GM21825 (cell line): ENCODE measurements around the gene HDAC9.
"Not testable (repeated sequence)": the region's sequence is repeated elsewhere in the genome, so short reads cannot be mapped to it uniquely, and the experiment has no call there.

ENCODE experiments used
- ATAC-seq: cut with Tn5 transposase; IDR thresholded peaks from one replicate; pipeline ENCODE4 v1.9.1; 2021; ENCODE audit warnings: mild to moderate bottlenecking, moderate library complexity; ENCODE audit not compliant: unreplicated experiment

HDAC9 gene

DNA sequence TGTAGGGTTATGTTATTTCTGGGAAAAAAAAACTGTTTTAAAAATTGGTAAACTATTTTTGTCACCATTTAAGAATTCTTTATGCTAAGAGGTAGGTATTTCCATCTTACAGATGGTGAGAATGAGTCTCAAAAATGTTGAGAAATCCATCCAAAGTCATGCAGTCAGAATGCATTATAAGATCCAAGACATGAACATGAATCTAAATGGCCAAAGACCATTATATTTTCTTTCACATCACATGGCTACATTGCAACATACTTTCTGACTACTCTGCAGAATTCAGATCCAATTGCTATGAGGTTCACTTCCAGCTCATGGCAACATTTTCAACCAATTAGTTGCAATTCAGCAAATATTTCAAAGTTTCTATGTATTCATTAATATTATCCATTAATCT, 440.7 kb downstream of the HDAC9 start:
- no peak for ATAC-seq

DNA sequence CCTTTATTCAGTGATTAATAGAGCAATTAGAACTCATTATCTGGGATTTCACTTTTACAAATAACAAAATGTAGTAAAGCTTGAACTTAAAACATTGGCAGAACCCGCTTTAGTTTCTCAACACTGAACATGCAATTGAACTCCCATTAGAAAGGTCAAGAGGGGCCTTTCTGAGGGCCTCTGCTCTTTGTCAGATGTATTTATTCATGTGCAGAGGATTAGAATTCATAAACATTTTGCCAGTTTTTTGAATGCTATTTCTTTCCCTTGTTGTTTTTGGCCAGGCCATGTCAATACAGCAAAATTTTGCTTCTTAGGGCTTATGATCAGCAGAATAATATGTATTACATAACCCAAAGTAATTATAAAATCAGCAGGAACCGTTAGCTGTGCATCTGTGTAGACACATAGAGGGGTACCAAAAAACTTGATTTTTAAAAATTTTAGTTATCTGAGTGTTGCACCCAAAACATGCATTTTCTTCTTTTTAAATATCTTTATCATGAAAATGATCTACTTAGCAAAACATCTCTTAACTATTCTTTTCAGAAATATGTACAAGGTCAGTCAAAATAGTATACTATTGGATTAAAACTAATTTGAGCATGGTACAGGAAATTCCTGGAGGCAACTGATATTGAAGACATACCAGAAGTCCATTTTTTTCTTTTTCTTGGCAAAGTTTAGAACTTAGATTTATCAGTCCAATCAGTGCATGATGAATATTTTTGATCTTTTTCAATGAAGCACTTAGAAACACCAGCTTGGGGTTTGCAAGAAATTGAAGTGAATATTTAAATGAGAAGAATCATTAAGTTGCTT, 444.4 kb downstream of the HDAC9 start:
- no peak for ATAC-seq

DNA sequence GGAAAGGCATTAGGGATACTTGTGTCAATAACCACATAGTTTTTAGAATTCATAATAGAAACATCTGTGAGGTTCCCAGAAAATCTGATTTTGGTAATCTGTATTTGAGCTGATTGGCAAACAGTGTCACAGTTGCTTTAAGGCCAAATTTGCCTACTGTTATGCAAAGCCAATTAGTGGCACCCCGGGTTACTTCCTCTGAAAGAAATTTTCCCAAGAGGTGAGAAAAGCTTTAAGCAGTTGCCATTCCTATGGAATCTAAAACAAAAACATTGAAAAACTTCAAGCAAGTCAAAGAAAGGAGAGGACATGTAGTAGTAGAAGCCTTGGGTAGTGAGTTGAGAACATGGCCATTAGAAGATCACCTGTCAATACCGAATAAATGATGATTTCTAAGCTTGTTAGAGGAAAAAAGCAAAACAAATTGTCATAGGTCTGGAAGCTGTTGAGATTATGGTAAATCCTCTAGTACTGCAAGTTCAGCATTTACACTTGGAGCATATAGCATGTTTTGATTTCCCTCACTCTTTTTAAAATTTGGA, 445.1 kb downstream of the HDAC9 start:
- no peak for ATAC-seq

- no peak for ATAC-seq
These were observed 445.7 kb downstream of the HDAC9 start for GRCh38 chr7:18941207-18941606.

GRCh38 chr7:18948521-18948920, 453.0 kb downstream of the HDAC9 start:
- ATAC-seq: no peak

DNA sequence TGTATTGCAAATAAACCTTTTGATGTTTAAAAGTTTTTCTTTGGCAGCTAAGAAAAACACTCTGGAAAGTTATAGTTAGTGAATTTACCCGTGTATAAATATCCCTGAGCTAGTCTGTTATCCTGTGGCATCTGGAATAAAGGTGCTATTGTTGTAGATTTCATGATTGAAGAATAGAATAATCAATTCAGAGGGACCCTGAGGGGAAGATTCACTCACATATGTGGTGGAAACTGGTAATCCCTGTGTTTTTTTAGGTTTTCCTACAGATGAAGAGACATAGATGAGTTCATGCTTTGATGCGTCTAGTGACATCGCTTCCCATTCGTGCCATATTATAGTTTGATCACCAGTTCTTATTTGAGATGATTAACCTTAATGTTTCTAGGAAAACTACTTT, 457.3 kb downstream of the HDAC9 start:
- ATAC-seq: no peak

DNA sequence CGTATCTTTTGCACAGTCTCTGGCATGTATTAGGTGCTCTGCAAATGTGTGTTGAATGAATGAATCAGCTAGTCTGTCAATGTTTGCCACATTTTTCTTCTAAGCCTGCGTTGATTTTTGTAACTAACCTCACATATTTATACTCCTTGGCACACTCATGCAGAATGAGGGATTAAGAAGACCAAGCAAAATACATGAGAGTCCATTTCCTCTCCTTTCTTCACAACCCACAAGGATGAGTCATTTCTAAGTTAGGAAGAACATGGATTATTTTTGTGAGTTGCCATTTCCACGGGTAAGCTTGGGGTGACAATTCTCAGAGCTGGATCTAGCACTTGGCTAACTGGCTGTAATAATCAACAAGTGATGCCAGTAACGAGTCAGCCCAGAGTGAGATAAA, 463.1 kb downstream of the HDAC9 start:
- no peak for ATAC-seq

DNA sequence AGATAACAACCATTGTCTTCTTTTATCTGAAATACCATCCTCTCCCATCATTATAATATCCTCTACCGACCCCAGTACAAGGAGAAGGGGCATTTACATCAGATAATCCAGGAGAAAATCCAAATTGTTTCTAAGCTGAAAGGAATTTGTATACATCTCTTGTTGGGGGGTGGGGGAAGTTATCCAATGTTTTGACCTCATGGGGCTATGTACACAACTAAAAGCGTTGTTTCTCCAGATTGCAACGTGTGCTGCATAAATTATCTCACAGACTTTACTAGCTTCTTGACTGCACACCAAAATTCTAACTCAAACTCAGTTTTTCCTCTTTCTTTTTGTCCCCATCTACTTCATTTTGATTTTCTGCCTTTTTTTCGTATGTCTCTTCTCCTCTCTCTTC, 465.2 kb downstream of the HDAC9 start:
- ATAC-seq: no peak

DNA sequence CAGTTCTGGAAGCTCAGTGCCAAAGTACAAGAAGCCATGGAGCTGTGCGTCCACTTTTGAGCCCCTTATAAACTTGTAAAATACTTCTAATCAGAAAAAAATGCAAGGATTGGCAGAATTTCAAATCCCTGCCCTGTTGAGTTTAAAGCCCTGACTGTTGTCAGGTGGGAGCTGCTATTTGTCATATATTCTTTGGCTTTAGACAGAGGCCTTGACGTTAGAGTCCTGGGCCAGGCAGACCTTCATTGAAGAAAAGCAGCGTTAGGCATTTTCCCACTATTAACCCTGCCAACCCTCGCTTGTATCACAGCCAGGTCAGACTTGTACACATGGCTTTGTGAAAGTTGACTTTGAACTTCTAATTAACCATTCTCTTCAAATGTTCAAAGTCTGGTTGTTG, 466.5 kb downstream of the HDAC9 start:
- no peak for ATAC-seq

GRCh38 chr7:18965657-18966056, 470.1 kb downstream of the HDAC9 start:
- ATAC-seq: no peak

GRCh38 chr7:18967755-18968154, 472.2 kb downstream of the HDAC9 start:
- not testable (repeated sequence) for ATAC-seq

- ATAC-seq: no peak
These were observed 476.3 kb downstream of the HDAC9 start for GRCh38 chr7:18971839-18972238.

GRCh38 chr7:18974803-18975202, 479.3 kb downstream of the HDAC9 start:
- ATAC-seq: no peak

DNA sequence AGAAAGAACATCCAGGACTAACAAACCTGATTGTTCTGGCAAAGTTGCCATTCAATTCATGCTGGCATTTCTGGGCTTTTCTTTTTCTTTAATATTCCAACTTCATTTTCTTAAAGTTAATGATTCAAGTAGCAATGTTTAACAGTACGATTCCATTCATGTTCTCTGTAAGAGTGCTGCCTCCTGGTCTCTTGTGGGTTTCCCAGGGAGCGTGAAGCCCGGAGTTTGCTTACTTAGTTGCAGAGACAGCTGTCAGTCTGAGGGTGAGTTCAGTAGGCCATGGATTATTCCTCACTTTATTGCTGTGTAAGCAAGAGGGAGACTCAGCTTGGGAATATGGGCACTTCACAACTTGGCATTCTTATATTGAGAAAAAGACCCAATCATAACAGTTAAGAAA, 479.7 kb downstream of the HDAC9 start:
- no peak for ATAC-seq

DNA sequence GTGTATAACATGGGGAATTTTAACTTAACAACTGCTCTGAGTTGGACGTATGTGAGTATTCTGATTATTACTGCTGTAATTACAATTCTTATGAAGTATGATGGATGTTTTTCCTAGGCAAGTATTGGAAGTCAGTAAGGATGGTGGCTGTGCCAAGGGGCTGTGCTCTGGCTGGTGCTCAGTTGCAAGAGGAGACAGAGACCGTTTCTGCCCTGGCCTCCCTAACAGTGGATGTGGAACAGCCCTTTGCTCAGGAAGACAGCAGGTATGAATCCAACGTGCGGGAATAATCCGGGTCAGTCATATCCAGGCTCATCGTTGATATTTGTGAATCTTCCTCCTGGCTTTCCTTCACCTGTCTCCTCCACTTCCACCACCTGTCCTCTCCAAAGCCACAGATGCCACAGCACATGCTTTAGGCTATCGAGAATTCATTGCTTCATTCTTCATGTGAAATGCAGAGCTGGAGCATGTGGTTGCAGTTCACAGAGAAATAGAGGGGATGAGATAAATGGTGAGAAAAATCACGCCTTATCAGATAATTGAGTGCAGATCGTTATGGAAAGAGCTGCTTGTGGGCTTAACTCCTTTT, 480.2 kb downstream of the HDAC9 start:
- ATAC-seq: no peak

GRCh38 chr7:18976715-18977471, 481.3 kb downstream of the HDAC9 start:
- no peak for ATAC-seq

- no peak for ATAC-seq
These were observed 482.6 kb downstream of the HDAC9 start for GRCh38 chr7:18978108-18978495.

- not testable (repeated sequence) for ATAC-seq
These were observed 495.2 kb downstream of the HDAC9 start for GRCh38 chr7:18990700-18991099.

DNA sequence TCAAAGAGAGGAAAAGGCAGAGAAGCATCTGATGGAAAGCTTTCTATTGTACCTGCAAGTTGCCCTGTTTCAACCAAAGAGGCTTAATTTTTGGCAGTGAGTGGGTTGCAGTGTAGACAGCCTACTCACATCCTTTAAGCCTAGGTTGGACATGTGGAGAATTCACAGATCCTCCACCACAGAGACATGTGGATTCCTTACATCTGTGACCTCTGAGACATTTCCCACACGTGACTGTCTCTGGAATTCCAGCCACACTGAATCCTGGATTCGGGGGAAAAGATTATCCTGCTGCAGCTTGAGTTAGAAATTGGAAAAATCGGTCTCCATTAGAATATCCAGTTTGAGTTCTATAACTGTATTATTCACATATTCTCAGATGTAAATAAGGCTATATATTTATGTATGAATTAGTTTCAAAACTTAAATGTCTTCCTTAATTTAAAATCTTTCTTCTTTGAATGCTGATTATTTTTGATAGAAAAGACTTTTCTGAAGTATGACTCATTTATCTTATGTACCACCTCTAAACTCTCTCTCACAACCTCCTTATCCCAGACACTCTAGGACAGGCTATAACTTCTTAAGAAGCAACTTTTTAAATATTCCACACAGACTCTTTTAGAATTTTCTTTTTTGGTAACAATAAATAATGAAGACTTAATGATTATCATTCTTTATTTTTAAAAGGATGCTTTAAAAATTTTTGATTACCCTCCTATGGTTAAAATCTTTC, 498.6 kb downstream of the HDAC9 start:
- ATAC-seq: no peak

- ATAC-seq: no peak
These were observed 499.7 kb downstream of the HDAC9 start for GRCh38 chr7:18995270-18995671.

DNA sequence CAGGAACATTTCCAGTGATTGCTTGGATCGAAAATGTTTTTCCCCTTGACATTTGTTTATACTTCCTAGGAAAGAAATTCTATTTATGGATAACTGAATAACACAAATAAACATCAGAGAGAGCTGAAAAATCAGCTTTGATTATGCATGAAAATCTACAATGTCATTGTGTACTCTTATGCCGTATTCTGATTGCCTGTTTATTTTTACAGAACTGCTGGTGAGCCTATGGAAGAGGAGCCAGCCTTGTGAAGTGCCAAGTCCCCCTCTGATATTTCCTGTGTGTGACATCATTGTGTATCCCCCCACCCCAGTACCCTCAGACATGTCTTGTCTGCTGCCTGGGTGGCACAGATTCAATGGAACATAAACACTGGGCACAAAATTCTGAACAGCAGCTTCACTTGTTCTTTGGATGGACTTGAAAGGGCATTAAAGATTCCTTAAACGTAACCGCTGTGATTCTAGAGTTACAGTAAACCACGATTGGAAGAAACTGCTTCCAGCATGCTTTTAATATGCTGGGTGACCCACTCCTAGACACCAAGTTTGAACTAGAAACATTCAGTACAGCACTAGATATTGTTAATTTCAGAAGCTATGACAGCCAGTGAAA, 500.4 kb downstream of the HDAC9 start:
- ATAC-seq: no peak
